ENCODE results near the gene CD93. TPM values are rescaled to one million over a fixed set of nuclear protein-coding genes. Genes with fewer than 3 reads are reported as not detected.

The CD93 gene
- total RNA-seq = 375 and 394 TPM in 2 replicates

GRCh38 chr20:23086056-23086566 lies at the start of gene CD93:
CD93 (minus strand) TSS chr20:23086324; CDS start chr20:23086192, 132 bp downstream.

GRCh38 chr20:23049201-23050075 lies 36.7 kb downstream of the CD93 start, which contains the start of gene THBD:
THBD (minus strand) TSS chr20:23049672; CDS start chr20:23049504, 168 bp downstream.

GRCh38 chr20:23034721-23035671 lies 51.1 kb downstream of the CD93 start, which contains the start of gene SSTR4:
SSTR4 (plus strand) TSS chr20:23035312; CDS start chr20:23035484, 172 bp downstream.

Other genes with a start within 250 kb of the CD93 start
- gene SSTR4, start 51.0 kb downstream of the CD93 start, total RNA-seq = not detected in 2 replicates
- 82.8 and 82.9 TPM in 2 replicates for gene THBD, start 36.7 kb downstream of the CD93 start, total RNA-seq